HG02884 (cell line): ENCODE results near the gene NOD1.

Experiments used
- ATAC-seq: cut with Tn5 transposase; IDR thresholded peaks from one replicate; pipeline ENCODE4 v1.9.1; 2021; ENCODE audit warnings: mild to moderate bottlenecking, moderate library complexity; ENCODE audit not compliant: unreplicated experiment

The NOD1 gene

DNA sequence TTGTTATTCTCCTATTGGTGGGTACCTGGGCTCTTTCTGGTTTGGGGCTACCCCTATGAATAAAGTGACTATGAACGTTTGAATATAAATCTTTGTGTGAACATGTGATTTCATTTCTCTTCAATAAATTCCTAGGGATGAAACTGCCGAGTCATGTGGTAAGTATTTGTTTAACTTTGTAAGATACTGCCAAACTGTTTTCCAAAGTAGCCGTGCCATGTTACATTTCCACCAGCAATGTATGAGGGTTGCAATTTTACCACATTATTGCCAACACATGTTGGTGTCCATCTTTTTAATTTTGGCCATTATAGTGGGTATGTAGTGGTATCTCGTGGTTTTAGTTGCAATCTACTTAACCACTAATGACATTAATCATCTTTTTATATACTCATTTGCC is 99.5 kb downstream of the NOD1 start:
- no peak for ATAC-seq

DNA sequence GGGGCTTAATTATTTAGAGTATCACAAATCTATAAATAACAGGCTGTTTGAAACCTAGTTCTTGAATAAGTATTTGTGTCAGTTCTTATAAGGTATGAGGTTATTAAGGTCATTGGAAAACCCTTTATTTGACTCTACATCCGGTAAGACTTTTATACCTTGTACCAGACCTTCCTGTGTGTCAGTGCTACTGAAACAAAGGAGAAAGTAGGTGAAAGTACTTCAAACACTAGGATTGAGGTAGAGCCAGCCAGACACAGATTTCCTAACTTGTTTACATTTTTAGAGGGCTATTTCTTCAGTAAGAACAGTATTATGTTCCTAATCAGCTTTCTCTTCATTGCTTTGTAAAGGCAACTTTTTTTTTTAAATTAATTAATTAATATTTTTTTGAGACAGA is 100.3 kb downstream of the NOD1 start:
- ATAC-seq: no peak
